Ascending aorta (tissue), 2 donors: Measurements from ENCODE around the gene CWC15. TPM values are rescaled to one million over a fixed set of nuclear protein-coding genes. Genes with fewer than 3 reads are reported as not detected.

Experiments
- DNase-seq, 2 donors: peaks; one replicate each; pipeline ENCODE4 v3.0.0-alpha.2; 2019; ENCODE audit warnings: low spot score in 2 of 2
- H3K27ac ChIP-seq, 2 donors: fragments of 200-600 bp; sonication (generic); one replicate each; pipeline ENCODE4 v1.5.1; 2016 to 2017; ENCODE audit warnings: mild to moderate bottlenecking in 1 of 2
- H3K27me3 ChIP-seq: fragments of 200-600 bp; sonication (generic); one replicate; pipeline ENCODE4 v1.5.1; 2017
- H3K36me3 ChIP-seq, 2 donors: fragments of 200-600 bp; sonication (generic); one replicate each; pipeline ENCODE4 v1.5.1; 2016
- H3K4me1 ChIP-seq, 2 donors: fragments of 200-600 bp; sonication (generic); one replicate each; pipeline ENCODE4 v1.5.1; 2016 to 2017; ENCODE audit warnings: mild to moderate bottlenecking in 1 of 2
- H3K4me3 ChIP-seq, 2 donors: fragments of 200-600 bp; sonication (generic); one replicate each; pipeline ENCODE4 v1.5.1; 2016 to 2017; ENCODE audit warnings: mild to moderate bottlenecking in 1 of 2
- H3K9me3 ChIP-seq, 2 donors: fragments of 200-600 bp; sonication (generic); one replicate each; pipeline ENCODE4 v1.5.1; 2016
- CTCF ChIP-seq, 3 experiments: fragments of 200-600 bp in 2 of 3; fragments of 450-650 bp in 1 of 3; sonication (generic) in 2 of 3; IDR thresholded peaks; one replicate each; pipeline ENCODE4 v1.5.1; 2016 to 2019; ENCODE audit warnings: antibody characterized with exemption in 3 of 3, mild to moderate bottlenecking in 1 of 3, moderate library complexity in 1 of 3
- intact Hi-C: fragments of 100-400 bp; cut with DNase I; formaldehyde crosslinking; loops from one replicate; pipeline ENCODE4 v1.15.1; 2023
- total RNA-seq: library from RNA; depleted of rRNA; stranded (reverse); fragments of >200 nt; gene quantifications from one replicate; pipeline ENCODE4 v1.1.0, GENCODE V29; 2016

Gene CWC15
- total RNA-seq, 1 donor from 2014 or later, result 16.2 TPM

- no peak overlapping the region for H3K27ac ChIP-seq
- H3K27me3 ChIP-seq, result no peaks in the 10 kb centered on the region
- no peak for DNase-seq
- no peak for TF ChIP-seq CTCF (IDR thresholded peaks at IDR 0.05)
- no peaks in the 10 kb centered on the region for H3K9me3 ChIP-seq
- H3K36me3 ChIP-seq, result peaks cover 64 to 68% of the 10 kb centered on the region in 2 donors
- intact Hi-C loops, result no loop called here
- H3K4me1 ChIP-seq, result no peaks in the 10 kb centered on the region
- no peak overlapping the region for H3K4me3 ChIP-seq
These were observed 12.1 kb downstream of the CWC15 start for GRCh38 chr11:94961255-94961654.

GRCh38 chr11:94960488-94960887 lies 12.9 kb downstream of the CWC15 start:
- no peaks in the 10 kb centered on the region for H3K4me1 ChIP-seq
- no peak overlapping the region for H3K4me3 ChIP-seq
- H3K9me3 ChIP-seq, result no peaks in the 10 kb centered on the region
- H3K27ac ChIP-seq, result no peak overlapping the region
- no peak for TF ChIP-seq CTCF (IDR thresholded peaks at IDR 0.05)
- H3K27me3 ChIP-seq, result no peaks in the 10 kb centered on the region
- H3K36me3 ChIP-seq, result peaks cover 57 to 60% of the 10 kb centered on the region in 2 donors
- no peak for DNase-seq
- intact Hi-C loops, result no loop called here

DNA sequence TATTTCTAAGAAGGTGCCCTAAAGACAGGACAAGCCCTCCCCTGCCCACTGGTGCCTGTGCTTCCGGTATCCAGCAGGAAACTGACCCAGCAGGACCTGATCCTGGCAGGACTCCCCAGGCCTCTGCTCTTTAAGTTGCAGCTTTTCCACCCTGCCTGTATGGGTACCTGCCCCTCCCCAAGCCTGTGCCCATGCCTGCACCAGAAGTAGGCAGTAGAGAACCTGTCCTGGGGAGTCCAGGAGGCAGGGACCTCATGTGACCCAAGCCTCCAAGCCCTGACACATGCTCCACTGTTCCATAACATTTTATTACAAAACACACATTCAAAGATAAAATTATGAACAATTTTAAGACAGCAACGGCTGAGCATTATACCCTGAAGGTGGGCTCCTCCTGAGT lies 14.2 kb downstream of the CWC15 start:
- no peaks in the 10 kb centered on the region for H3K9me3 ChIP-seq
- H3K4me1 ChIP-seq, result no peaks in the 10 kb centered on the region
- no peak overlapping the region for H3K27ac ChIP-seq
- peaks cover 45 to 47% of the 10 kb centered on the region in 2 donors for H3K36me3 ChIP-seq
- H3K4me3 ChIP-seq, result no peak overlapping the region
- intact Hi-C loops, result no loop called here
- H3K27me3 ChIP-seq, result no peaks in the 10 kb centered on the region
- DNase-seq, result no peak
- TF ChIP-seq CTCF (IDR thresholded peaks at IDR 0.05), result no peak

DNA sequence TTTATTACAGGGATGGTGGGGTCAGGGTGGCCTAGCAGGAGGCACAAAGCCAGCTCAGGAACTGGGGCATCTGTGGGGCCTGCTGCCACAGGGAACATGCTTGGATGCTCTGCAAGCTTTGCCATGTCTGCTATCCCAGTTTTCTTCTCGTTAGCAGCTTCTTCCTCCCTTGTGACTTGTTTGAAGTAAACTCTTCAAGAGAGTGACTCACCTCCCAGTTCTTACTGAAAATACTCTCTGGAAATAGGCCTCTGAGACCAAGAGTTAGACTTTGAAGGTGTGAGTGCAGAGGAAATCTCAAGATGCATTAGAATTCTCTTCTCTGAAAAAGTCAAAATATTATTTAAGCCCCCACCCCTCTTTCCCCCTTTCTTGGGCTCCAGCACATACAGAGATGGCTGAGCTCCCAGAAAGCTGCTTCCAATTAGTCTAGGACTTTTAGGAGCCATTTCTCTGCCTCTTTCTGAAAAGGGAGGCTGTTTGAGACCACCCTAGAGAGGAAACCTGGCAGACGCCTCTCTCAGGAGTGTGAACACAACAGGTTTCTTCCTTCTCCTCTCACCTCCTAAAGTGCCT lies 15.1 kb downstream of the CWC15 start:
- intact Hi-C loops, result no loop called here
- Histone ChIP-seq H3K27ac (no peak overlapping the region), H3K27me3 (no peaks in the 10 kb centered on the region), H3K4me1 (no peaks in the 10 kb centered on the region), H3K36me3 (peaks cover 37% of the 10 kb centered on the region in 2 donors), H3K4me3 (no peak overlapping the region), H3K9me3 (no peaks in the 10 kb centered on the region)
- DNase-seq, result no peak
- no peak for TF ChIP-seq CTCF (IDR thresholded peaks at IDR 0.05)

GRCh38 chr11:94956963-94957362 lies 16.4 kb downstream of the CWC15 start:
- Histone ChIP-seq H3K27me3 (no peaks in the 10 kb centered on the region), H3K9me3 (no peaks in the 10 kb centered on the region), H3K36me3 (peaks cover 25% of the 10 kb centered on the region in 2 donors), H3K4me3 (no peak overlapping the region), H3K4me1 (no peaks in the 10 kb centered on the region), H3K27ac (no peak overlapping the region)
- no peak for TF ChIP-seq CTCF (IDR thresholded peaks at IDR 0.05)
- DNase-seq, result no peak
- intact Hi-C loops, result no loop called here

DNA sequence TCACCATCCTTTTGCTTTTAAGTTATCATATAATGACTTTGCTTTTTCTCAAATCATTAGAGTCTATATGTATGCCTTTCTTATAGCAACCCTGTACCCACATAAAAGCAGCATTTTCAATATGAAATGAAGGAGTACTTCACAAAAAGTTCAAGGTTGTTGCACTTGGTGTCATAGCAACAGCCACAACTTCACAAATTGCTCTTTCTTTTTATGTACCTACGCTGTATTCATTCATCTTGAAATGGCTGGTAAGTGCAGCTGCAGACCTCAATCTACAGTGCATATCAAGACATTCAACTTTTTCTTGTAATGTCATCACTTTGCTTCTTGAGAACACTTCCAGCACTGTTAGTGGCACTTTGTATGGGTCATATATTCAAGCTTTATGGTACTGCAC lies 18.6 kb downstream of the CWC15 start:
- Histone ChIP-seq H3K27me3 (no peaks in the 10 kb centered on the region), H3K9me3 (no peaks in the 10 kb centered on the region), H3K4me1 (no peaks in the 10 kb centered on the region), H3K4me3 (no peak overlapping the region), H3K36me3 (peaks cover 3 to 5% of the 10 kb centered on the region in 2 donors), H3K27ac (no peak overlapping the region)
- no peak for DNase-seq
- TF ChIP-seq CTCF (IDR thresholded peaks at IDR 0.05), result no peak
- intact Hi-C loops, result no loop called here
